Activated CD4-positive, alpha-beta T cell treated with anti-CD3 and anti-CD28 coated beads, Interleukin-2, amount 50 U/mL, for 16 hours (primary cell): ENCODE results near the gene LRRC58.

Experiments
- DNase-seq: peaks from one replicate; pipeline ENCODE4 v3.0.0-alpha.2; 2020

The LRRC58 gene

DNA sequence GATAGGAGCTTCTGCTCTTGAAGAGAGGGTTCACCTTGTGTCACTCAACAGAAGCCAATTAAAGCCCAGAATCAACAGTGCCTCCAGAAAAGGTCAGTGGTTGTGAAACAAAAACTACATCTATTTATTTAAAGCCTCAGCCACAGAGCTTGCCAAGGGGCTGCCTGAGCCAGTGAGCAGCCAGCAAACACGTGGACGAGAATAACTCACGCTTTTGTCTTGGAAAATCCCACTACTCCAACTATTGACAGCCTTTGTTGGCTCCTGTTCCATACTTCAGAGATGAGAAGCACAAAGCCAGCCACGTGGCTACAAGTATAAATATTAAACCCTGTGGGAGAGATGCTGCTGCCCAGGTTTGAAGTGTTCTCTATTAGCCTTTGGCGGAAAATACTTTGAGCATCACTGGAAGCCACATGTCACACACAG lies 74.4 kb downstream of the LRRC58 start:
- DNase-seq = no peak
